ENCODE results near the gene PDIA4.
A peak's percentile ranks its signal among the peaks of the same experiment; 100 is the strongest.

PDIA4 gene

DNA sequence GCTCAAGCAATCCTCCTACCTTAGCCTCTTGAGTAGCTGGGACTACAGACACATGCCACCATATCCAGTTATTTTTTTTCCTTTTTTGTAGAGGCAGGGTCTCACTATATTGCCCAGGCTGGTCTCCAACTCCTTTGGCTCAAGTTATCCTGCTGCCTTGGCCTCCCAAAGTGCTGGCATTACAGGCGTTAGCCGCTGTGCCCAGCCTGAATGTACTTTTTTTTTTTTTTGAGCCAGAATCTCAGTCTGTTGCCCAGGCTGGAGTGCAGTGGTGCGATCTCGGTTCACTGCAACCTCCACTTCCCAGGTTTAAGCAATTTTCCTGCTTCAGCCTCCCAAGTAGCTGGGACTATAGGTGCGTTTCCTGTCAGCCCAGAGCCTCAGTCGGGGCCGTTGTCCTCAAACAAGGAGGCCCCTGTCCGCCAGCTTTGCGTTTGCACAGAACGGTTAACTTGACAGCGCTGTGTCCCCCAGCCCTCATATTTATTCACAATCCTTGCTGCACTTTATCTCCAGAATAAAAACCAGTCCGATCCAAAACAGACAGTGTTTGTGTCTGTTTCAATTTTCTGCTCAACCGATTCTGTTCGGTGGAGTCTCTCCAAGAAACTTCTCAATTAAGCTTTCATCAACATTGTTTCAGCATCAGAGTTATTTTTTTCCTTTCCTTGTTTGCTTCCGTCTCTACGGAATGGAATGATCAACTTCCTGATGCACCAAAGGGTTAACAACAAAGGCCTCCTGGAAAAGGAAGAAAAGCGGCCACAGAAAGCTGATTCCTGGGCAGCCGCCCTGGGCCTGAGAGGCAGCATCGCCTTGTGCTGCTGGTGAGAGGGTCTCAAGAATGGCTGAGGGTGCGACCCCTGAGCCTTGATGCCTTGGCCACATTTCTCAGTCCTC, 64.5 kb downstream of the PDIA4 start:
- no peak for DNase-seq

GRCh38 chr7:148962823-148963582, 65.3 kb downstream of the PDIA4 start:
- DNase-seq: peak; percentile 48

- no peak for DNase-seq
Observed at GRCh38 chr7:148962440-148962822, 65.9 kb downstream of the PDIA4 start.

- DNase-seq: no peak
Observed at GRCh38 chr7:148959726-148960125, 68.6 kb downstream of the PDIA4 start.

GRCh38 chr7:148958061-148958460, 70.2 kb downstream of the PDIA4 start:
- no peak for DNase-seq

DNA sequence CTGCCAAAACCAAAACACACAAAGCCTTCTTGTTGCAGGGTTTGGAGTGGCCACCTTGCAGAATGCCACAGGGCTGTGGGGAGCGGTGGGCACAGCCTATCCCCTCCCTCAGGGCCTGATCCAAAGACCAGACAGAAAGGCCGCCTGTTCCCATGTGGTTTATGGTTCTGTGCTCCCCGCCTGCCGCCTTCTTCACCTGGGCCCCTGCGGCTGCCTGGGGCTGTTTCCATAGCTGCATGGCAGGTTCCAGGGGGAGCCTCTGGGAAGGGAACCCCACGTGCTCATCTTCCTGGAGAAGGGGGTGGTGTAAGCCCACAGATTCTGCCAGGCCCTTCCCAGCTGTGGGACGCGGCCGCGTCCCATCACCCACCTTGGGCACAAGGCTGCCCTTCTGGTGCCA, 73.5 kb downstream of the PDIA4 start:
- DNase-seq: no peak

DNA sequence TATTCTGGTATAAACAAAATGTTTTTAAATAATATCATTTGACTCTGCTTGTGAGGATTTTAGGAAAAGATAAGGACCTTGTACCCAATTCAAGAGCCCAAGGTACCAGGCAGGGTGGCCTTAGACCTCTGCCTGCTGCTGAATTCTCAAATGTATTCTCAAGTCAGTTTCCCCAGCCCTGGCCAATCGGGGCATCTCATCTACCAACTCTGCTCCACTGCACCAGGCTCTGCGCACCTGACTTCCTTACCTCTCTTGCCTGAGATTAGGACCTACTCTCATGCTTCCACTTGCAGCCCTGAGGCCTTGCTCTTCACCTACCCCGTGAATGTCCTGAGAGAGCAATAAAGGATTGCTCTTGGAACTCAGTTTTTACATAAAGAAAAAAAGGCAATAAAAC, 74.6 kb downstream of the PDIA4 start:
- no peak for DNase-seq
